HepG2 (cell line): ENCODE measurements around the gene CUL9. TPM values are rescaled to one million over a fixed set of nuclear protein-coding genes. Genes with fewer than 3 reads are reported as not detected.

Experiments
- ATAD3A ChIP-seq: sonication (generic); formaldehyde crosslinking; IDR thresholded peaks from 2 replicates; pipeline ENCODE4 v1.4.0; 2020; ENCODE audit warnings: missing genetic modification reagents
- CEBPB ChIP-seq: IDR thresholded peaks from 2 replicates; pipeline ENCODE4 v1.6.1; 2011; ENCODE audit warnings: low read depth, low read length, improper control_type of control experiment, borderline replicate concordance
- EED ChIP-seq: sonication (generic); formaldehyde crosslinking; IDR thresholded peaks from 2 replicates; pipeline ENCODE4 v1.5.0; 2020; ENCODE audit warnings: mild to moderate bottlenecking, missing genetic modification reagents
- FOSL2 ChIP-seq: sonication (generic); formaldehyde crosslinking; IDR thresholded peaks from 2 replicates; pipeline ENCODE4 v1.4.0; 2020; ENCODE audit warnings: missing genetic modification reagents
- KAT2B ChIP-seq: fragments of 150-350 bp; IDR thresholded peaks from 2 replicates; pipeline ENCODE4 v1.6.1; 2014; ENCODE audit warnings: low read depth, low read length, borderline replicate concordance
- KLF16 ChIP-seq, 2 experiments: sonication (generic) in 1 of 2; formaldehyde crosslinking in 1 of 2; IDR thresholded peaks; 2 replicates each; pipeline versions ENCODE4 v1.6.1 to v1.8.0; 2016 to 2023; ENCODE audit warnings: missing genetic modification reagents in 2 of 2, missing compliant biosample characterization in 1 of 2
- MEF2D ChIP-seq: sonication (generic); formaldehyde crosslinking; IDR thresholded peaks from 2 replicates; pipeline ENCODE4 v1.5.1; 2020; ENCODE audit warnings: mild to moderate bottlenecking, missing genetic modification reagents
- MLLT10 ChIP-seq: sonication (generic); formaldehyde crosslinking; IDR thresholded peaks from 2 replicates; pipeline ENCODE4 v1.4.0; 2020; ENCODE audit warnings: missing genetic modification reagents
- NFIC ChIP-seq: IDR thresholded peaks from 2 replicates; pipeline ENCODE4 v1.6.1; 2012; ENCODE audit warnings: mild to moderate bottlenecking, low read length, inconsistent platforms
- SIN3B ChIP-seq: fragments of 150-350 bp; IDR thresholded peaks from 2 replicates; pipeline ENCODE4 v1.6.1; 2014; ENCODE audit warnings: low read length
- STAT5B ChIP-seq: sonication (generic); formaldehyde crosslinking; IDR thresholded peaks from 2 replicates; pipeline ENCODE4 v1.4.0; 2020; ENCODE audit warnings: missing genetic modification reagents
- TOE1 ChIP-seq: sonication (generic); formaldehyde crosslinking; IDR thresholded peaks from 2 replicates; pipeline ENCODE4 v1.4.0; 2020; ENCODE audit warnings: mild to moderate bottlenecking, missing genetic modification reagents
- USF2 ChIP-seq, 2 experiments: sonication (generic) in 1 of 2; formaldehyde crosslinking in 1 of 2; IDR thresholded peaks; 2 replicates each; pipeline versions ENCODE4 v1.5.1 to v1.6.1; 2011 to 2020; ENCODE audit warnings: borderline replicate concordance in 1 of 2, low read depth in 1 of 2, low read length in 1 of 2, mild to moderate bottlenecking in 1 of 2, missing genetic modification reagents in 1 of 2, moderate library complexity in 1 of 2
- ZBTB40 ChIP-seq, 2 experiments: fragments of 450-650 bp in 1 of 2; sonication (generic) in 1 of 2; formaldehyde crosslinking in 1 of 2; IDR thresholded peaks; 2 replicates each; pipeline versions ENCODE4 v1.6.1 to v1.8.0; 2016 to 2022; ENCODE audit warnings: antibody characterized with exemption in 1 of 2, mild to moderate bottlenecking in 1 of 2, missing genetic modification reagents in 1 of 2
- ZNF143 ChIP-seq: sonication (generic); formaldehyde crosslinking; IDR thresholded peaks from 2 replicates; pipeline ENCODE4 v1.4.0; 2020; ENCODE audit warnings: missing genetic modification reagents
- ZNF737 ChIP-seq: sonication (generic); formaldehyde crosslinking; IDR thresholded peaks from 2 replicates; pipeline ENCODE4 v1.5.0; 2020; ENCODE audit warnings: missing genetic modification reagents, mild to moderate bottlenecking, borderline replicate concordance
- ZNF772 ChIP-seq: sonication (generic); formaldehyde crosslinking; IDR thresholded peaks from 2 replicates; pipeline ENCODE4 v1.5.0; 2020; ENCODE audit warnings: mild to moderate bottlenecking, missing genetic modification reagents
- ZNF777 ChIP-seq: sonication (generic); formaldehyde crosslinking; IDR thresholded peaks from 2 replicates; pipeline ENCODE4 v1.4.0; 2020; ENCODE audit warnings: missing genetic modification reagents
- polyA plus RNA-seq, 8 experiments: library from polyadenylated mRNA; depleted of rRNA in 3 of 8; stranded (reverse) in 7 of 8; unstranded in 1 of 8; fragments of >200 nt; fragmentation: Illumina TruSeq in 4 of 8; extraction: Trizol in 4 of 8; gene quantifications; 2 replicates each; pipeline versions ENCODE4 v1.2.1 to v1.2.3, GENCODE V29; 2011 to 2016; ENCODE audit warnings: low read depth in 4 of 8, missing spikeins in 1 of 8, mixed read lengths in 1 of 8; ENCODE audit not compliant: insufficient read depth in 1 of 8
- total RNA-seq, 5 experiments: library from RNA; depleted of rRNA; stranded (reverse); fragments of >200 nt; fragmentation: Illumina TruSeq; extraction: Trizol; gene quantifications; 2 replicates each; pipeline ENCODE4 v1.2.3, GENCODE V29; 2016; ENCODE audit warnings: low read depth in 1 of 5

Gene CUL9
- total and polyA plus RNA-seq, 2 of the 13 experiments (the other 11 are each of a cell fraction or from before 2014, with no cell fraction given) = 11.4 to 13.7 TPM

- TF ChIP-seq CEBPB (no peak), ZNF737 (CRISPR knock-in tag) (no peak), KAT2B (no peak), ZBTB40 (IDR thresholded peaks at IDR 0.05) (no peak), ZBTB40 (CRISPR knock-in tag; IDR thresholded peaks at IDR 0.05) (peak; percentile 61; the same call in 1 of the 2 replicates), EED (CRISPR knock-in tag) (peak; percentile 37; the same call in 1 of the 2 replicates), NFIC (no peak), ATAD3A (no peak), MEF2D (CRISPR knock-in tag) (no peak), FOSL2 (CRISPR knock-in tag) (peak; percentile 56; the same call in 1 of the 2 replicates), KLF16 (CRISPR knock-in tag; IDR thresholded peaks at IDR 0.05) (peak in 1 of 2 experiments; percentile 84; a peak in 1 of 4 replicates), SIN3B (no peak), ZNF772 (CRISPR knock-in tag) (no peak; the same call in 1 of the 2 replicates), USF2 (IDR thresholded peaks at IDR 0.05; ENCODE audit: low read depth, low read length) (no peak), USF2 (CRISPR knock-in tag; IDR thresholded peaks at IDR 0.05; ENCODE audit: borderline replicate concordance) (no peak), STAT5B (no peak), MLLT10 (CRISPR knock-in tag) (no peak), TOE1 (CRISPR knock-in tag) (peak; percentile 93; the same call in 1 of the 2 replicates), ZNF777 (CRISPR knock-in tag) (peak; percentile 87), ZNF143 (peak; percentile 45; the same call in 1 of the 2 replicates)
Measured at GRCh38 chr6:43143235-43144128, 38.5 kb upstream of the CUL9 start (continued).
